Heart left ventricle (tissue), 13 donors: Measurements from ENCODE around the gene JADE1.

Experiments
- CTCF ChIP-seq, 12 donors: fragments of 200-600 bp; sonication (generic) in 4 of 12; IDR thresholded peaks; one replicate each; pipeline versions ENCODE4 v1.5.0 to v1.8.0; 2018 to 2022; ENCODE audit warnings: antibody characterized with exemption in 12 of 12, mild to moderate bottlenecking in 5 of 12
- POLR2A ChIP-seq, 2 donors: fragments of 450-650 bp; IDR thresholded peaks; one replicate each; pipeline ENCODE4 v1.6.1; 2017; ENCODE audit warnings: antibody characterized with exemption in 2 of 2, mild to moderate bottlenecking in 2 of 2, moderate library complexity in 2 of 2
- donor health status: ischemic (EF 13 %, LVEDD 7.1; RV severe dilation, severe dysfunction).
- donor health status: DM: no; HTN: yes; CAD: no.
- donor health status: DM: no; HTN: no; CAD: no.
- donor health status: ischemic (EF 25% LVEDD 6.9; RV normal size, moderate dysfunction).
- donor health status: ischemic (EF 25% LVEDD 5.7; RV mildly dilated, moderate dysfunction).
- donor health status: ischemic (EF 35%, LVEDD 5.7; RV mildly dilated, moderate dysfunction).
- donor health status: nonischemic (EF 11% LVEDD 7.7; RV severe dilation, severe dysfunction).
- donor health status: DM: yes; HTN: yes; CAD: no.
- donor health status: PGD.
- donor health status: ischemic (EF 29% LVEDD 5.4; RV normal size, mild dysfunction).
- donor health status: nonischemic (EF 23%, LVEDD 6.1; RV moderate dilation, normal function).

- TF ChIP-seq CTCF (IDR thresholded peaks at IDR 0.05) (no peak), POLR2A (IDR thresholded peaks at IDR 0.05) (no peak)
Measured at GRCh38 chr4:128871948-128872347, 62.4 kb downstream of the JADE1 start.
